K562 (cell line): ENCODE data around the gene COLEC12.

Experiments used
- BDP1 ChIP-seq: IDR thresholded peaks from 3 replicates; pipeline ENCODE4 v1.6.1; 2011; ENCODE audit not compliant: insufficient read length, insufficient read depth
- KDM4B ChIP-seq, 2 experiments: fragments of 450-650 bp in 1 of 2; sonication (generic) in 1 of 2; IDR thresholded peaks; 2 replicates each; pipeline ENCODE4 v1.6.1; 2016 to 2017; ENCODE audit warnings: borderline replicate concordance in 2 of 2, antibody characterized with exemption in 1 of 2, low read depth in 1 of 2, mild to moderate bottlenecking in 1 of 2
- NR4A1 ChIP-seq, 2 experiments: fragments of 250-450 bp in 1 of 2; fragments of 450-650 bp in 1 of 2; sonication (Bioruptor Pico) in 1 of 2; IDR thresholded peaks; 2 replicates each; pipeline versions ENCODE4 v1.4.0 to v1.6.1; 2016 to 2020; ENCODE audit warnings: mild to moderate bottlenecking in 2 of 2, missing compliant biosample characterization in 1 of 2, missing genetic modification characterization in 1 of 2, moderate library complexity in 1 of 2
- YY1 ChIP-seq, 3 experiments: IDR thresholded peaks; 2 replicates each; pipeline ENCODE4 v1.6.1; 2011; ENCODE audit warnings: low read length in 2 of 3, mild to moderate bottlenecking in 2 of 3, moderate library complexity in 2 of 3, borderline replicate concordance in 1 of 3, control low read depth in 1 of 3, low read depth in 1 of 3; ENCODE audit not compliant: insufficient read depth in 3 of 3, insufficient replicate concordance in 2 of 3, control insufficient read depth in 1 of 3, insufficient read length in 1 of 3; ENCODE audit errors: extremely low read depth in 1 of 3
- ZNF586 ChIP-seq: fragments of 450-650 bp; formaldehyde crosslinking; conservative IDR thresholded peaks from 2 replicates; pipeline ENCODE4 v1.4.0; 2020; ENCODE audit warnings: mild to moderate bottlenecking, moderate library complexity

DNA sequence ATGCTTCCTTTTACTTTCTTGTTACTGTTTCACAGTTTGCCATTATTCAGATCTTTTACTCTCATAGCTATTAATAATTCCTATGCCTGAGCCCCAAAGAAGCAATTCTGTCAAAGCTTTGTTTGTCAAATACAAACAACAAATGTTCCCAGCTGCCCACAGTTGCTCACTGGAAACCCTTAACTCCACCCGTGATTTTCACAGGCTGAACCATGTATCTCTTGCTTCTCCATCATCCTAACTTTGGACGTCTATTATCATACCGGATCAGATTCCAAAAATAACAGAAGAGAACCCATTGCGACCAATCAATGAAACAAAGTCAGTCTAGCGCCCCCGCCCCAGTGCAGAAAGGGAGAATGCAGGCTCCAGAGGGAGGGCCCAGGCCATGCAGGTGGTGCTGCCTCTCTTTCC is 24.2 kb downstream of the COLEC12 start:
- TF ChIP-seq NR4A1 (CRISPR knock-in tag; IDR thresholded peaks at IDR 0.05) (no peak), NR4A1 (tag; IDR thresholded peaks at IDR 0.05) (no peak), KDM4B (IDR thresholded peaks at IDR 0.05; ENCODE audit: borderline replicate concordance in 2 of 2, low read depth in 1 of 2) (no peak), YY1 (IDR thresholded peaks at IDR 0.05; ENCODE audit: borderline replicate concordance in 1 of 3, control insufficient read depth in 1 of 3, extremely low read depth in 1 of 3, insufficient read depth in 3 of 3, insufficient read length in 1 of 3, insufficient replicate concordance in 2 of 3, low read depth in 1 of 3, low read length in 2 of 3) (no peak), BDP1 (no peak), ZNF586 (CRISPR knock-in tag) (no peak)
